Neural crest cell (in vitro differentiated cells): ENCODE measurements around the gene NFIX. TPM values are rescaled to one million over a fixed set of nuclear protein-coding genes. Genes with fewer than 3 reads are reported as not detected.

Experiments used
- DNase-seq: peaks from one replicate; pipeline ENCODE4 v3.0.0; 2021; ENCODE audit warnings: low read depth, mixed read lengths, low spot score
- H3K27ac Mint-ChIP-seq: one replicate; pipeline ENCODE4 v1.8.0; 2021; ENCODE audit warnings: mild to moderate bottlenecking, mixed read lengths; ENCODE audit not compliant: unreplicated experiment
- H3K27me3 Mint-ChIP-seq: 2 replicates; pipeline ENCODE4 v1.8.0; 2021; ENCODE audit warnings: low read depth, mild to moderate bottlenecking, mixed read lengths
- H3K36me3 Mint-ChIP-seq: 2 replicates; pipeline ENCODE4 v1.8.0; 2021; ENCODE audit warnings: low read depth, mild to moderate bottlenecking, mixed read lengths
- H3K4me1 Mint-ChIP-seq: 2 replicates; pipeline ENCODE4 v1.8.0; 2021; ENCODE audit warnings: mixed read lengths
- H3K4me3 Mint-ChIP-seq: one replicate; pipeline ENCODE4 v1.8.0; 2021; ENCODE audit warnings: mild to moderate bottlenecking, mixed read lengths
- H3K9me3 Mint-ChIP-seq: 2 replicates; pipeline ENCODE4 v1.8.0; 2021; ENCODE audit warnings: mixed read lengths
- total RNA-seq: library from RNA; stranded (reverse); gene quantifications from 2 replicates; pipeline ENCODE4 v1.2.1, GENCODE V29; 2021
- TF ChIP-seq, protein P1 (sequence below): fragments of 200-600 bp; sonication (generic); conservative IDR thresholded peaks from 2 replicates; pipeline ENCODE4 v1.5.0; 2021; ENCODE audit warnings: antibody characterized with exemption, mild to moderate bottlenecking

NFIX gene
- total RNA-seq, 1 donor from 2014 or later: 0.68 TPM

DNA sequence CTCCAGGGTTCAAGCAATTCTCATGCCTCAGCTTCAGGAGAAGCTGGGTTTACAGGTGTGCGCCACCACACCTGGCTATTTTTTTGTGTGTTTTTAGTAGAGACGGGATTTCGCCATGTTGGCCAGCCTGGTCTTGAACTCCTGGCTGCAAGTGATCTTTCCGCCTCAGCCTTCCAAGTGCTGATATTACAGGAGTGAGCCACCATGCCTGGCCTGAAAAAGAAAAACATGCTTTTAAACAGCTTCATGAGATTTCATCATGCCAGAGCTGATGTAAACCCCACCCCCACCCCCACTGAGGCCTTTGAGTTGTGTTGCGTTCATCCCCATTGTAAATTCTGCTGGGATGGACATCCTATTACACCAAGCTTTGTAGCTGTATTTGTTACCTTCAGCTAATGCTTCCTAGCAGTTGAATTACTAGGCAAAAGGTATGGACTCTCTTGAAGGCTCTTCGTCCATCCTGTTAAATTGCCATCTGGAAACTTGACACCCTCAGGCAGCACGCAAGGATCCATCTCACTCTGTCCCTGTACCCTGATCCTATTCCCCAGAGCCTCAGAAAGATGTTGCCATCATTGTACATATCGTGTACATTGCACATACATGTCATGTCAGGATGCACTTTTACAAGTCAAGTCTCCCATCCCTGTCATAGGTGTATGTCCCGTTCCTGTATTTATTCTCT, 47.3 kb downstream of the NFIX start:
- peaks cover 100% of the 10 kb centered on the region for H3K27me3 Mint-ChIP-seq
- H3K27ac Mint-ChIP-seq: no peak overlapping the region
- H3K36me3 Mint-ChIP-seq: peaks cover 3% of the 10 kb centered on the region
- TF ChIP-seq, protein P1, sequence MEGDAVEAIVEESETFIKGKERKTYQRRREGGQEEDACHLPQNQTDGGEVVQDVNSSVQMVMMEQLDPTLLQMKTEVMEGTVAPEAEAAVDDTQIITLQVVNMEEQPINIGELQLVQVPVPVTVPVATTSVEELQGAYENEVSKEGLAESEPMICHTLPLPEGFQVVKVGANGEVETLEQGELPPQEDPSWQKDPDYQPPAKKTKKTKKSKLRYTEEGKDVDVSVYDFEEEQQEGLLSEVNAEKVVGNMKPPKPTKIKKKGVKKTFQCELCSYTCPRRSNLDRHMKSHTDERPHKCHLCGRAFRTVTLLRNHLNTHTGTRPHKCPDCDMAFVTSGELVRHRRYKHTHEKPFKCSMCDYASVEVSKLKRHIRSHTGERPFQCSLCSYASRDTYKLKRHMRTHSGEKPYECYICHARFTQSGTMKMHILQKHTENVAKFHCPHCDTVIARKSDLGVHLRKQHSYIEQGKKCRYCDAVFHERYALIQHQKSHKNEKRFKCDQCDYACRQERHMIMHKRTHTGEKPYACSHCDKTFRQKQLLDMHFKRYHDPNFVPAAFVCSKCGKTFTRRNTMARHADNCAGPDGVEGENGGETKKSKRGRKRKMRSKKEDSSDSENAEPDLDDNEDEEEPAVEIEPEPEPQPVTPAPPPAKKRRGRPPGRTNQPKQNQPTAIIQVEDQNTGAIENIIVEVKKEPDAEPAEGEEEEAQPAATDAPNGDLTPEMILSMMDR: no peak
- no peaks in the 10 kb centered on the region for H3K4me1 Mint-ChIP-seq
- H3K4me3 Mint-ChIP-seq: no peak overlapping the region
- DNase-seq: no peak
- no peaks in the 10 kb centered on the region for H3K9me3 Mint-ChIP-seq

DNA sequence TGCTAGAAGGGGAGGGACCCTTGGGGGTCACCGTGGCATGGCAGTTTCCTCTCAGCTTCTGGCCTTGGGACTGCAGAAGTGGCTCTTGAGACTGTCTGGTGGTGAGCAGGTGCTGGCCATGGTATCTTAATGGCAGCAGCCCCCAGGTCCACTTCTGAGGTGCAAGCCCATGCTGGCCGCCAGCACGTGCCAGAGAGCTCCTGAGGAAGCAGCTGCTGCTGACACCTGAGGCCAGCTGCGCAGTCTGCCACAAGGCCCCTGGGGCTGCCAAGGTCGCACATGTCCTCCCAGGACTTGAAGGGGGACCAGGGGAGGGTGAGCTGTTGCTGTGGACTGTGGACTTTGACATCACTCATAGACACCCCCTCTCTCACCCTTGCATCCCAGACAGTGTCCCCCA, 48.0 kb downstream of the NFIX start:
- H3K27ac Mint-ChIP-seq: no peak overlapping the region
- no peak overlapping the region for H3K4me3 Mint-ChIP-seq
- peaks cover 3% of the 10 kb centered on the region for H3K36me3 Mint-ChIP-seq
- H3K4me1 Mint-ChIP-seq: no peaks in the 10 kb centered on the region
- peaks cover 100% of the 10 kb centered on the region for H3K27me3 Mint-ChIP-seq
- no peaks in the 10 kb centered on the region for H3K9me3 Mint-ChIP-seq
- DNase-seq: no peak
- TF ChIP-seq, protein P1: no peak

GRCh38 chr19:13044231-13044836, 49.1 kb downstream of the NFIX start:
- TF ChIP-seq, protein P1: no peak
- Mint-ChIP-seq H3K4me1 (no peaks in the 10 kb centered on the region), H3K4me3 (no peak overlapping the region), H3K9me3 (no peaks in the 10 kb centered on the region), H3K27me3 (peaks cover 100% of the 10 kb centered on the region), H3K36me3 (peaks cover 3% of the 10 kb centered on the region), H3K27ac (no peak overlapping the region)
- DNase-seq: no peak

DNA sequence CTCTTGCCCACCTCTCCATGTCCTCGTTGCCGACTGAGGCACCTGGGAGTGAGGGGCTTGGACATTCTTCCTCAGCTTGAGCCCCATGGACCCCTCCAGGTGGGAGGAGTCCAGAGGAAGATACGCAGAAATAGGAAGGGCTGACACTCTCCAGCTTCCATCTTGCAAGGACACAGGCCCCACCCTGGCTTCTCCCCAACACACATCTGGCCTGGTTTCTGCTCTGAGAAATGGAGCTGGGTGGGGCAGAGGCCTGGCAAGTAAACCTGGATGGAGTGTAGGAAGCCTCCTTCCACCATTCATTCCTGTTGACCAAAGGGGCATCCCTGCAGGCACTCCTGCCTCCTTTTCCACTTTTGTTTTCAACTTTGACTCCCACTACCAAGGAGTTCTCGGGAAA, 50.5 kb downstream of the NFIX start:
- no peak overlapping the region for H3K4me3 Mint-ChIP-seq
- peaks cover 3% of the 10 kb centered on the region for H3K36me3 Mint-ChIP-seq
- peaks cover 100% of the 10 kb centered on the region for H3K27me3 Mint-ChIP-seq
- H3K9me3 Mint-ChIP-seq: no peaks in the 10 kb centered on the region
- H3K4me1 Mint-ChIP-seq: no peaks in the 10 kb centered on the region
- no peak for DNase-seq
- no peak overlapping the region for H3K27ac Mint-ChIP-seq
- TF ChIP-seq, protein P1: no peak

GRCh38 chr19:13047374-13047773, 52.1 kb downstream of the NFIX start:
- Mint-ChIP-seq H3K36me3 (peaks cover 3% of the 10 kb centered on the region), H3K9me3 (no peaks in the 10 kb centered on the region), H3K4me1 (peaks cover 12% of the 10 kb centered on the region), H3K27me3 (peaks cover 100% of the 10 kb centered on the region), H3K27ac (no peak overlapping the region), H3K4me3 (no peak overlapping the region)
- DNase-seq: no peak
- TF ChIP-seq, protein P1: no peak
